Activated naive CD4-positive, alpha-beta T cell treated with anti-CD3 and anti-CD28 coated beads, Interleukin-2, amount 50 U/mL, for 24 hours (primary cell): ENCODE measurements around the gene CROCC2.

Experiments used
- H3K27ac Mint-ChIP-seq: one replicate; pipeline ENCODE4 v1.8.0; 2021; ENCODE audit warnings: mild to moderate bottlenecking, mixed read lengths
- H3K27me3 Mint-ChIP-seq: one replicate; pipeline ENCODE4 v1.8.0; 2021; ENCODE audit warnings: mixed read lengths
- H3K36me3 Mint-ChIP-seq: one replicate; pipeline ENCODE4 v1.8.0; 2021; ENCODE audit warnings: mixed read lengths
- H3K4me1 Mint-ChIP-seq: one replicate; pipeline ENCODE4 v1.8.0; 2021; ENCODE audit warnings: mixed read lengths
- H3K4me3 Mint-ChIP-seq: one replicate; pipeline ENCODE4 v1.8.0; 2021; ENCODE audit warnings: mild to moderate bottlenecking, mixed read lengths
- H3K9me3 Mint-ChIP-seq: one replicate; pipeline ENCODE4 v1.8.0; 2021; ENCODE audit warnings: mixed read lengths

Gene CROCC2

DNA sequence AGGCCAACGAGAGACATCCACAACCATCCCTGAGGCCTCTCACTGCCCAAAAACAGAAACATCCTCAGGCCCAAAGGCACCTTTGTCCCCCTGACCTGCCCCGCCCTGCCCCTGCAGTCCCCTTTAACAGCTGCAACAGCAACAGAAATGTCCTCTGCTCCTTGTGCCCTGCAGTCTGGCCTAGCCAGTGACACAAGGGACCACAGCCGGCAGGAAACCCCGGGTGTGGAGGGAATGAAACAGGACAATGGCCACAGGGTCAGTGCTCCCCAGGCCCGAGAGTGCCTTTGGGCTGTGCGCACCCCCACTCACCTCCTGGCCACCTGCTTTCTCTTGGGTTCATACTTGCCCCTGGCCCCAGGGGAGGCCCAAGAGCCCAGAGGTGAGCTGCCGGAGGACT, 127.9 kb downstream of the CROCC2 start:
- H3K4me3 Mint-ChIP-seq: no peak overlapping the region
- H3K36me3 Mint-ChIP-seq: peaks cover 2% of the 10 kb centered on the region
- H3K4me1 Mint-ChIP-seq: peaks cover 4% of the 10 kb centered on the region
- no peak overlapping the region for H3K27ac Mint-ChIP-seq
- no peaks in the 10 kb centered on the region for H3K27me3 Mint-ChIP-seq
- no peaks in the 10 kb centered on the region for H3K9me3 Mint-ChIP-seq

DNA sequence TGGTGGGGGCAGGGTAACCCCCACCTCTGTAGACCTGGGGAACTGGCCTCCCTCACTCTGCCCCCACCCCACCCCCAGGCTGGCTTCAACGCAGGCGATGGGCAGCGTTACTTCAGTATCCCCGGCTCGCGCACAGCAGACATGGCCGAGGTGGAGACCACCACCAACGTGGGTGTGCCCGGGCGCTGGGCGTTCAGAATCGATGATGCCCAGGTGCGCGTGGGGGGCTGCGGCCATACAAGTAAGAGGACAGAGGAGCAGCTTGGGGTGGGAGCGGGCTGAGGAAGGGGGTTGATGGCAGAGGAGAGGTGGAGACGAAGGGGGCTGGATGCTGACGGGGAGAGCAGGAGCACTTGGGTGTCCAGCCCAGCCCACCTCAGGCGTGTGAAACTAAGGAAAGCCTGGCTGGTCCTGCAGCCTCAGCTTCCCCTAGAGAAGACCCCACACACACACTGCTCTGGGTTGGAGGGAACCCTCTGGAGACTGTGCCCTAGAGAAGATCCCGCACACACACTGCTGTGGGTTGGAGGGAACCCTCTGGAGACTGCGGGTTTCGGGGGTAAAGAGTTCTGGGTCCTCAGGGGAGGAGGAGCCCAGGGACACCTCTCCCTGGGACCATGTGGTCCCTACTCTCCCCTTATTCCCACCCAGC, 128.5 kb downstream of the CROCC2 start:
- Mint-ChIP-seq H3K27me3 (no peaks in the 10 kb centered on the region), H3K4me3 (no peak overlapping the region), H3K9me3 (no peaks in the 10 kb centered on the region), H3K4me1 (peaks cover 4% of the 10 kb centered on the region), H3K36me3 (peaks cover 2% of the 10 kb centered on the region), H3K27ac (no peak overlapping the region)

DNA sequence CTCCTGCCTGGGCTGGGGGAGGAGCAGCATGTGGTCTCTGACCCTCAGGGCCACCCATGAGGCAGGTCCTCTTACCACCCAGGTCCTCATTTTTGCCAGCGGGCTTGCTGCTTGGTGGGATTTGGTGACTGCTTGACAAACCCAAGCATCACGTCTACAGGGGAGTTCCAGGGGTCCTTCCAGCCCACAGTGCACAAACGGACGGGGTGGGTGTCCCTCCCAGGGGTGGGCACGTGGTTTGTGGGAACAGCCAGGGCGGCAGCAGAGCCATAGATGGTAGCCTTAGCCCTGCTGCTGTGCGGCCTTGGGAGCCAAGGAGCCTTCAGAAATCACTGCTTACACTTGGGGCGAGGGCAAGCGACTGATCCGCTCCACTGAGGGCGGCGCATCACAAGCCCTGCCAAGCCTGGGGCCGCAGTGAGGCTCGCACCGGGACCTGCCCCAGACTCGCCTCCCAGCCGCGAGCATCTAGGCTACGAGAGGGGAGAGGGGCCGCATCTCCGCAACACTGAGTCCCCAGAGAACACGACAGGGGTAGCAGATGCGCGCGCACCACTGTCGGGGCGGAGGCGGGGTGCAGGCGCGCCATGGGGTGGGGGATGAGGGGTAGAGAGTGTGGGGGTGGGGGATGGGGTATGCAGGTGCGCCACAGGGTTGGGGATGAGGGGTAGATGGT, 129.1 kb downstream of the CROCC2 start:
- H3K4me3 Mint-ChIP-seq: no peak overlapping the region
- peaks cover 4% of the 10 kb centered on the region for H3K4me1 Mint-ChIP-seq
- H3K27me3 Mint-ChIP-seq: no peaks in the 10 kb centered on the region
- H3K36me3 Mint-ChIP-seq: peaks cover 2% of the 10 kb centered on the region
- H3K9me3 Mint-ChIP-seq: no peaks in the 10 kb centered on the region
- no peak overlapping the region for H3K27ac Mint-ChIP-seq

DNA sequence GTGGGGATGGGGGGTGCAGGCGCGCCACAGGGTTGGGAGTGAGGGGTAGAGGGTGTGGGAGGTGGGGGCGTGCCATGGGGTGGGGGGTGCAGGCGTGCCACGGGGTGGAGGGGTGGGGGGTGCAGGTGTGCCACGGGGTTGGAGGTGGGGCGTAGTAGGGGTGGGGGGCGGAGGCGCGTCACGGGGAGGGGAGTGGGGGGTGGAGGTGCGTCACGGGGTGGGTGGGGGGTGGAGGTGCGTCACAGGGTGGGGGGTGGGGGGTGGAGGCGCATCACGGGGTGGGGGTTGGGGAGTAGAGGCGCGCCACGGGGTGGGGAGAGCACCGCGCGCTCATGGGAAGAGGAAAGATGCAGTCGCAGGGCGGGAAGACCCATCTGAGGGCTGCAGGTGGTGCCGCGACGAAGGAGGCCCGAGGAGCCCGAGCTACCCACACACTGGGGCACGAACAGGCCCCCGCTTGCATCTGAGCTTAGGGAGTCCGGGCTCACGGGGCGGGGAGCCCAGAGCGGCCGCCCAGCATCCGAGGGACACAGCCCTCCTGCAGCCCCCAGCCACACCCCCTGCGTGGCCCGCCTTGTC, 129.8 kb downstream of the CROCC2 start:
- peak overlapping the region; percentile 69 for H3K4me3 Mint-ChIP-seq
- H3K36me3 Mint-ChIP-seq: peaks cover 2% of the 10 kb centered on the region
- no peak overlapping the region for H3K27ac Mint-ChIP-seq
- H3K27me3 Mint-ChIP-seq: no peaks in the 10 kb centered on the region
- no peaks in the 10 kb centered on the region for H3K9me3 Mint-ChIP-seq
- H3K4me1 Mint-ChIP-seq: peaks cover 4% of the 10 kb centered on the region

DNA sequence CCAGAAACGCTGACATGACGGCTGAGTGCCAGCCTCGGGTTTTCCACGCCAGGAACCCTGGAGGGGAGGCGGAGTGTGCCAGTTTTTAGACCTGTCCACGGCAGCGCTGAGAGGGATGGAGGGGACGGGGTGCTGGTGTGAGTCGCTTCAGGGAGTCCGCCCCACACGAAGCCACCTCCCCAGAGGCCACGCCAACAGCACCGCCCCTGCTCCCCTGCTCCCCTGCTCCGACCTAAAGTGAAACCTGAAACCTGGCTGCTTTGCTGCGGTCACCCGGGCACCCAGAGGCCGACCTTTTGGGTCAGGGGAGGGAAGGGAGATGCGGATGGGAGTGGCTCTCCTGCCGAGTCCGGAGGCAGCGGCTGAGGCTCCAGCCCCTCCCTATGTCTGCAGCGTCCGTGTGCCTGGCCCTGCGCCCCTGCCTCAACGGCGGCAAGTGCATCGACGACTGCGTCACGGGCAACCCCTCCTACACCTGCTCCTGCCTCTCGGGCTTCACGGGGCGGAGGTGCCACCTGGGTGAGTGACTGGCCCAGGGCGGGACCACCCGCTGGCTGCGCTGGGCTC, 130.3 kb downstream of the CROCC2 start:
- Mint-ChIP-seq H3K27ac (no peak overlapping the region), H3K27me3 (no peaks in the 10 kb centered on the region)

DNA sequence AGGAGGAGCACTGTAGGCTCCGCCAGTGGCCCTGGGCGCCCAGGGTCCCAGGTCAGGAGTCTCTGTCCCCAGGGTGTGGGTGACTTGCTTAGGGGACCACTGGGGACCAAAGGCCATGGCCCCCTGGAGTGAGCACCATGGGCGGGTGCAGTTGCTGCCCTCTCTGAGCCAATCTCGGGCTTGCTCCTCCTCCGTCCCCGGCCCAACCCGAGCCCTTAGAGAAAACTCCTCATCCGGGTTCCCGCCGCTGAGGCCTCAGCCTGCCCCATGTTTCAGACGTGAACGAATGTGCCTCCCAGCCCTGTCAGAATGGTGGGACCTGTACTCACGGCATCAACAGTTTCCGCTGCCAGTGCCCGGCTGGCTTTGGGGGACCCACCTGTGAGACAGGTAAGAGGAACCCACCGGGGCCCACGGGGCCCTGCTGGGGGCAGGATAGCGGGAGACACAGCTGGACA, 130.9 kb downstream of the CROCC2 start:
- no peaks in the 10 kb centered on the region for H3K27me3 Mint-ChIP-seq
- no peak overlapping the region for H3K27ac Mint-ChIP-seq
- H3K4me3 Mint-ChIP-seq: peak overlapping the region; percentile 51
- H3K9me3 Mint-ChIP-seq: no peaks in the 10 kb centered on the region
- H3K4me1 Mint-ChIP-seq: peaks cover 4% of the 10 kb centered on the region
- H3K36me3 Mint-ChIP-seq: no peaks in the 10 kb centered on the region

More for the DNA sequence above, 130.3 kb downstream of the CROCC2 start:
- Mint-ChIP-seq H3K36me3 (peaks cover 1% of the 10 kb centered on the region), H3K4me3 (peak overlapping the region; percentile 69), H3K4me1 (peaks cover 4% of the 10 kb centered on the region), H3K9me3 (no peaks in the 10 kb centered on the region)

DNA sequence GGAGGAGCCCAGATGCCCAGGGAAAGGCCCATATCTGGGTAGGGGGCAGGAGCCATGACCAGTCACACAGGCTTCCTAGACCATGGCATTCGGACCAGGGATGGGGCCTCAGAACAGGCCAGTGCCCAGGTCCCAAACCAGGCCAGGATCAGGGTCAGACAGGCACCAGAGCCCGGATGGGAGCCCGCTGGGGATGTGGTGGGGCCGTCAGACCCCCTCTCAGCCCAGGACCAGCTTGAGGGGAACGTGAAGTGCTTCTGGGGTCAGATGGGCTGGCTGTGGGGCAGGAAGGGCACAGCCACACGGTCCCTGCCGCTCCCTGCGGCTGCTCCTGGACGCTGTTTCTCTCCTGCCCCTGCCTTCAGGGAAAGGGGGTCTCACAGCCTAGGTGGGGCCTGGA, 131.4 kb downstream of the CROCC2 start:
- H3K4me1 Mint-ChIP-seq: peaks cover 4% of the 10 kb centered on the region
- no peaks in the 10 kb centered on the region for H3K36me3 Mint-ChIP-seq
- H3K27ac Mint-ChIP-seq: no peak overlapping the region
- H3K9me3 Mint-ChIP-seq: no peaks in the 10 kb centered on the region
- peak overlapping the region; percentile 51 for H3K4me3 Mint-ChIP-seq
- H3K27me3 Mint-ChIP-seq: no peaks in the 10 kb centered on the region

DNA sequence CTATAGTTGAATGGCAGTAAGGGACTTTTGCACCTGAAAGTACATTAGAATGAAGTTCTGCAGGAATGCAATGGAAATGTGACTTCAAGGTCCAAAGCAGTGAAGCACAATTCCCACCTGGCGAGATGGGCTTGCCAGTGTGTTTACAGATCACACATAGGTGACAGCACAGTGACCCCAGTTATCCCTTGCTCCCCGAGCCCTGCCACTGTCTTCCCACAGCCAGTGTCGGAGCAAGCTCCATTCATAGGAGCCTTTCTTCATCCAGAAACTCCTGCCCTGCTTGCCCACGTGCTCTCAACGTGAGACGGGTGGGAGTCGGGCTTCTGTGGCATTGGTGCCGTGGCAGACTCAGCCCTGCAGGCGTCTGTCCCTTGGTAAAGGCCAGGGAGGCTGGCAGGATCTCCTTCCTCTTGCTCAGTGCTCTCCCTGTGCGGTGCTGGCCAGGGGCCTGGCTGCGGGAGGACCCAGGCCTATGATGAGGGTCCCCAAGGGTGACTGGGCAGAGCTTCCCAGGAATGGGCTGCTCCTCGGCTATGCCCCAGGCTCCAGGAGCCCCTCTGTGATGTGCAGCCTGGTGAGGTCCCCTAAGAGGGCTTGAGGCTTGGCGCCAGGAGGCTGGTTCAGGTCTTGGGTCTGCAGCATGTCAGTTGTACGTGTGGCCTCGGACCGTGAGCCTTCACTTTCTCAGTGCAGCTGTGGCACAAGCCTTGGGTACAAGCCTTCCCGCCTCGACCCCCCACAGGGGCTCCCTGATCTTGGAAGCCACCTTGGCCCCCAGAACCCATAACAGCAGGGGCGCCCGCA, 132.4 kb downstream of the CROCC2 start:
- H3K36me3 Mint-ChIP-seq: no peaks in the 10 kb centered on the region
- H3K27ac Mint-ChIP-seq: no peak overlapping the region
- H3K4me3 Mint-ChIP-seq: peak overlapping the region; percentile 51

DNA sequence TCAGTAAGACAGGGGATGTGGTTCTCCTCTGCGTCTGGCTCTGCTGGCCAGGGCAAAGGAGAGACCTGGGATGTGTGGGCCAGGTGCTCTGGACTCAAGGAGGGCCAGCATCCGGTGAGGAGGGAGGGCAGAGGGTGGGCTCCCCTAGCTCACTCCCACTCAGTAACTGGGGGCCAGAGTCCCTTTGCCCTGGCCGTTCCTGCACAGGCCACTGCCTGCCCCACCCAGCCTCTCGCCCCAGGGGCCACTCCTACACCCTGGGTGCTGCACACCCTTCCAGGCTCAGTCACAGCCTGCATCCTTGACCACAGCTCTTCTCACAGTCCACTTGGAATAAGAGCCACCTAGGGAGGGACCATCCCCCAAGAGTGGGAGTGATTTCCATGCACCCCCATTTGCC, 133.3 kb downstream of the CROCC2 start:
- no peaks in the 10 kb centered on the region for H3K27me3 Mint-ChIP-seq
- no peak overlapping the region for H3K4me3 Mint-ChIP-seq
- H3K9me3 Mint-ChIP-seq: no peaks in the 10 kb centered on the region
- H3K36me3 Mint-ChIP-seq: no peaks in the 10 kb centered on the region
- H3K4me1 Mint-ChIP-seq: peaks cover 4% of the 10 kb centered on the region
- H3K27ac Mint-ChIP-seq: no peak overlapping the region

More for the DNA sequence above, 132.4 kb downstream of the CROCC2 start:
- H3K4me1 Mint-ChIP-seq: peaks cover 4% of the 10 kb centered on the region
- no peaks in the 10 kb centered on the region for H3K27me3 Mint-ChIP-seq
- no peaks in the 10 kb centered on the region for H3K9me3 Mint-ChIP-seq

DNA sequence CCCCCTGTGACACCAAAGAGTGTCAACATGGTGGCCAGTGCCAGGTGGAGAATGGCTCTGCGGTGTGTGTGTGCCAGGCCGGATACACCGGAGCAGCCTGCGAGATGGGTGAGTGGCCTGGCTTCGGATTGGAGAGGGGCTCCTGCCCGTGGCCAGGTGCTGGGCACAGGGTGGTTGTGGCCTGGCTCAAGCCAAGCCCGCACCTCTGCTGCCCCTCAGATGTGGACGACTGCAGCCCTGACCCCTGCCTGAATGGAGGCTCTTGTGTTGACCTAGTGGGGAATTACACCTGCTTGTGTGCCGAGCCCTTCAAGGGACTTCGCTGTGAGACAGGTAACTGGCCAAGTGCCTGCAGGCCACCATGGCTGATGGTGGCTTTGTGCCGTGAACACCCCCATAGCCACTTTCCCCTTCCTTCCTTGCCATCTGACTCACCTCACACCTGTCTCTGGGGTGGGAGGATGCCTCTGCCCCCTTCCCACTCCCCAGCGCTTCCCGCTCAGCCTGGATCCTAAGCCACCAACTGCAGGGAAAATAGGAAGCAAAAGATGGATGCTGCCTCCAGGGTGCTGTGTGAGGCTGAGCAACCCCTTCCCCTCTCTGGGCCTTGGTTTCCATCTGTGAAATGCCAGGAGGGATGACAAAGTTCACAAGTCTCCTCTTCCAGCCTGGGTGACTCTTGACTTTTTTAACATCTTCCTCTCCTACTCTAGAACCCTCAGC, 134.1 kb downstream of the CROCC2 start:
- H3K4me1 Mint-ChIP-seq: peaks cover 4% of the 10 kb centered on the region
- H3K9me3 Mint-ChIP-seq: no peaks in the 10 kb centered on the region
- peaks cover 4% of the 10 kb centered on the region for H3K36me3 Mint-ChIP-seq
- H3K27me3 Mint-ChIP-seq: no peaks in the 10 kb centered on the region
- H3K4me3 Mint-ChIP-seq: no peak overlapping the region
- no peak overlapping the region for H3K27ac Mint-ChIP-seq

DNA sequence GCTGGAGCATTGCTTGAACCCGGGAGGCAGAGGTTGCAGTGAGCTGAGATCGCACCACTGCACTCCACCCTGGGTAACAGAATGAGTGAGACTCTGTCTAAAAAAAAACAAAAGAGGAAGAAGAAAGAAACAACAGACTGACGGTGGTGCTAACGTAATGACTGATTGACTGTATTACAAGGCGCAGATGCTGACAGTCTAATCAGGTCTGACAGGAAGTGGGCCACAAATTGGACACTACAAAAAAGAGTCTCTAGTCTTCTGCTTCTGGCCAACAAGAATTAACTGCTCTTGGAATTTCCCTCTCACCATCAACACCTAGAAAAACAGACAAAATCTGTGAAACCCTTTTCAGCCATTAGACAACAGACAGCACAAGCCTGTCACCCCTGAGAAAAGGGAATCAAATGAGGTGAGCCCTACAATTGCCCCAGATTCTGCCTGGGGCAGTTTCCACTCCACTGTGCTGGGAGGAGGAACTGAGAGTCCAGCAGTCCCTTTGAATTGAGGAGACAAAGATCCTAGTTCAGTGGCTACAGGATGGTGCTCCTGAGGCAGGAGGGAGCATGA, 135.5 kb downstream of the CROCC2 start:
- peaks cover 4% of the 10 kb centered on the region for H3K36me3 Mint-ChIP-seq
- H3K27ac Mint-ChIP-seq: peak overlapping the region; percentile 65
- no peaks in the 10 kb centered on the region for H3K9me3 Mint-ChIP-seq
- H3K27me3 Mint-ChIP-seq: no peaks in the 10 kb centered on the region
- H3K4me3 Mint-ChIP-seq: no peak overlapping the region
- peaks cover 4% of the 10 kb centered on the region for H3K4me1 Mint-ChIP-seq
